Fibroblast of villous mesenchyme (primary cell): Measurements from ENCODE around the gene CATSPERE. TPM values are rescaled to one million over a fixed set of nuclear protein-coding genes. Genes with fewer than 3 reads are reported as not detected.
"Not testable (repeated sequence)": the region's sequence is repeated elsewhere in the genome, so short reads cannot be mapped to it uniquely, and the experiment has no call there.

Source experiments
- DNase-seq: peaks from one replicate; pipeline ENCODE4 v3.0.0-alpha.2; 2010; ENCODE audit warnings: low read depth
- H3K4me3 ChIP-seq: 2 replicates; pipeline ENCODE4 v1.5.1; 2011; ENCODE audit warnings: low read depth, mild to moderate bottlenecking, low read length
- total RNA-seq: library from RNA; depleted of rRNA; stranded (reverse); fragments of >200 nt; gene quantifications from 2 replicates; pipeline ENCODE4 v1.2.3, GENCODE V29; 2012
- TF ChIP-seq, protein P1 (sequence below): IDR thresholded peaks from 2 replicates; pipeline ENCODE4 v1.5.1; 2012; ENCODE audit warnings: low read depth, mild to moderate bottlenecking, low read length; ENCODE audit not compliant: insufficient read depth

Gene CATSPERE
- total RNA-seq, 1 donor, result 1.7 TPM

DNA sequence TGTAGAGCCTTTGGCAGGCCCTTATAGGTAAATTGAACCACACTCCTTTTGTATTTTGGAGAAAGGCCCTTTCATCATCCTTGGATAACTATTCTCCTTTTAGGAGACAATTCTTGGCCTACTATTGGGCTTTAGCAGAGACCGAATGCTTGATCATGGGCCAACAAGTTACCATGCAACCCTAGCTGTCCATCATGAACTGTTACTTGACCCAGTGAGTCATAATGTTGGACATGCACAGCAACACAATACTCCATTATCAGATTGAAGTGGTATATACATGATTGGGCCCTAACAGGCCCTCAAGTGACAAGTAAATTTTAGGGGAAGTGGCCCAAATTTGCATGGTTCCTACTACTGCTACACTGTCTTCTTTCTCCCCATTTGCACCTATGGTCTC lies 84.4 kb downstream of the CATSPERE start:
- TF ChIP-seq, protein P1, sequence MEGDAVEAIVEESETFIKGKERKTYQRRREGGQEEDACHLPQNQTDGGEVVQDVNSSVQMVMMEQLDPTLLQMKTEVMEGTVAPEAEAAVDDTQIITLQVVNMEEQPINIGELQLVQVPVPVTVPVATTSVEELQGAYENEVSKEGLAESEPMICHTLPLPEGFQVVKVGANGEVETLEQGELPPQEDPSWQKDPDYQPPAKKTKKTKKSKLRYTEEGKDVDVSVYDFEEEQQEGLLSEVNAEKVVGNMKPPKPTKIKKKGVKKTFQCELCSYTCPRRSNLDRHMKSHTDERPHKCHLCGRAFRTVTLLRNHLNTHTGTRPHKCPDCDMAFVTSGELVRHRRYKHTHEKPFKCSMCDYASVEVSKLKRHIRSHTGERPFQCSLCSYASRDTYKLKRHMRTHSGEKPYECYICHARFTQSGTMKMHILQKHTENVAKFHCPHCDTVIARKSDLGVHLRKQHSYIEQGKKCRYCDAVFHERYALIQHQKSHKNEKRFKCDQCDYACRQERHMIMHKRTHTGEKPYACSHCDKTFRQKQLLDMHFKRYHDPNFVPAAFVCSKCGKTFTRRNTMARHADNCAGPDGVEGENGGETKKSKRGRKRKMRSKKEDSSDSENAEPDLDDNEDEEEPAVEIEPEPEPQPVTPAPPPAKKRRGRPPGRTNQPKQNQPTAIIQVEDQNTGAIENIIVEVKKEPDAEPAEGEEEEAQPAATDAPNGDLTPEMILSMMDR, result no peak
- H3K4me3 ChIP-seq, result no peak overlapping the region
- no peak for DNase-seq

GRCh38 chr1:244548558-244549115 lies 87.6 kb downstream of the CATSPERE start:
- H3K4me3 ChIP-seq, result no peak overlapping the region
- TF ChIP-seq, protein P1, result no peak
- no peak for DNase-seq

DNA sequence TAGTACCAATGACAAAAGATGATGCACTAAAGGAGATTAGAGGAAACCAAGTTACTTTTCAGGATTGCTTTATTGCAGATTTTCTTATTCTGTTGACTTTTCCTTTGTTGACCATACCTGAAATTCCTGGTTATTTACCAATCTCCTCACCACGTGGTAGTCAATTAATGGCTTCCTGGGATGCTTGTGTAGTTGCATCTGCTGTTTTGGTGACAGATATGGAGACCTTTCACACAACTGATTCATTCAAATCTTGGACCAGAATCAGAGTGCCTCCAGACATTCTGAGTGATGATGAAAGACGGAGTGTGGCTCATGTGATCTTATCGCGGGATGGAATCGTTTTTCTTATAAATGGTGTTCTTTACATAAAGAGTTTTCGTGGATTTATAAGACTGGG lies 91.3 kb downstream of the CATSPERE start:
- peak; percentile 64 for DNase-seq
- no peak overlapping the region for H3K4me3 ChIP-seq
- TF ChIP-seq, protein P1, result no peak

- H3K4me3 ChIP-seq, result no peak overlapping the region
- DNase-seq, result no peak
- TF ChIP-seq, protein P1, result no peak
Measured at GRCh38 chr1:244556263-244556662, 95.2 kb downstream of the CATSPERE start.

DNA sequence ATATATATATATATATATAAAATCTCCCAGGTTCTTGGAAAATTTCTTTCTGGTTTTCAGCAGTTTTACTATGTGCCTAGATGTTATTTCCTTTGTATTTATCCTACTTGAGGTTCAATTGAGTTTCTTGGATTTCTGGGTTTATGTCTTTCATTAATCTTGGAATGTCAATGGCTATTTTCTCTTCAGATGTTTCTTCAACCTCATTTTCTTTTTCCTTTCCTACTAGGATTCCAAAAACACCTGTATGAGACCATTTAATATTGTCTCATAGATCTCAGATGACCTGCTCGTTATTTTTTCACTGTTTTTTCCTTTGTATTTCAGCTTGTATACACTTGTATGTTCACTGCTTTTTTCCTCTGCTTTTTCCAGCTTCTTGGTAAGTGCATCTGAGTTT lies 96.5 kb downstream of the CATSPERE start:
- no peak for DNase-seq
- TF ChIP-seq, protein P1, result no peak

DNA sequence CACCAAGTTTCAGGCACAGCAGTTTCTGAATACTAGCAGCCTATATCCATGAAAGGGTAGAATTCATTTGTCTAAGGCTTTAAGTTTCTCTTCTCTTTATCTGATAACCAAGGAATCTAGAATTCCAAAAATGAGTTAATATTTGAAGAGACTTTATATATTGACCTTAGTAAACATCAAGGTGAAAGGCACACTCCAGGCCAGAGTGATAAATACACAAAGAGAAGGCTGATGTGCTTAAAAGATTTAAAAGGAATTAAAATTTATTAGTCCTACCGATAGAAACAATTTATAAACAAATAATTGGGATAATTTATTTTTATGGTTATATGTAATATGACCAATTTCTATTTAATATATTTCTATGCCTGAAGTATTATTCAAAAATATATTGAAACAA lies 98.5 kb downstream of the CATSPERE start:
- TF ChIP-seq, protein P1, result no peak
- no peak for DNase-seq
- no peak overlapping the region for H3K4me3 ChIP-seq

More for the DNA sequence above, 96.5 kb downstream of the CATSPERE start:
- H3K4me3 ChIP-seq, result no peak overlapping the region

DNA sequence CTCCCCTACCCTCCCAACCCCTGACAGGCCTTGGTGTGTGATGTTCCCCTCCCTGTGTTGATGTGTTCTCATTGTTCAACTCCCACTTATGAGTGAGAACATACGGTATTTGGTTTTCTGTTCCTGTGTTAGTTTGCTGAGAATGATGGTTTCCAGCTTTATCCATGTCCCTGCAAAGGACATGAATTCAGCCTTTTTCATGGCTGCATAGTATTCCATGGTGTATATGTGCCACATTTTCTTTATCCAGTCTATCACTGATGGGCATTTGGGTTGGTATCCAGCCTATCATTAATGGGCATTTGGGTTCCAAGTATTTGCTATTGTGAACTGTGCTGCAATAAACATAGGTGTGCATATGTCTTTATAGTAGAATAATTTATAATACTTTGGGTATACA lies 101.8 kb downstream of the CATSPERE start:
- not testable (repeated sequence) for H3K4me3 ChIP-seq, DNase-seq
